IPS-15b (cell line): Measurements from ENCODE around the gene GSPT1.
"Not testable (repeated sequence)": the region's sequence is repeated elsewhere in the genome, so short reads cannot be mapped to it uniquely, and the experiment has no call there.

Experiments
- H3K27me3 ChIP-seq: one replicate; pipeline ENCODE4 v1.6.1; 2013; ENCODE audit warnings: low read length; ENCODE audit not compliant: control insufficient read depth, insufficient read depth
- H3K36me3 ChIP-seq: one replicate; pipeline ENCODE4 v1.6.1; 2013; ENCODE audit warnings: low read length; ENCODE audit not compliant: control insufficient read depth, insufficient read depth
- H3K4me1 ChIP-seq: one replicate; pipeline ENCODE4 v1.6.1; 2013; ENCODE audit warnings: mild to moderate bottlenecking, low read length; ENCODE audit not compliant: control insufficient read depth, insufficient read depth
- H3K4me3 ChIP-seq: one replicate; pipeline ENCODE4 v1.5.1; 2013; ENCODE audit warnings: low read depth, low read length
- H3K9ac ChIP-seq: one replicate; pipeline ENCODE4 v1.6.1; 2013; ENCODE audit warnings: low read depth, mild to moderate bottlenecking, low read length
- H3K9me3 ChIP-seq: one replicate; pipeline ENCODE4 v1.6.1; 2013; ENCODE audit warnings: mild to moderate bottlenecking, low read length; ENCODE audit not compliant: control insufficient read depth, insufficient read depth

The GSPT1 gene

GRCh38 chr16:11823645-11824044 is 92.1 kb downstream of the GSPT1 start:
- H3K9ac ChIP-seq, H3K36me3 ChIP-seq, H3K4me1 ChIP-seq, H3K4me3 ChIP-seq, H3K9me3 ChIP-seq, H3K27me3 ChIP-seq: not testable (repeated sequence)

DNA sequence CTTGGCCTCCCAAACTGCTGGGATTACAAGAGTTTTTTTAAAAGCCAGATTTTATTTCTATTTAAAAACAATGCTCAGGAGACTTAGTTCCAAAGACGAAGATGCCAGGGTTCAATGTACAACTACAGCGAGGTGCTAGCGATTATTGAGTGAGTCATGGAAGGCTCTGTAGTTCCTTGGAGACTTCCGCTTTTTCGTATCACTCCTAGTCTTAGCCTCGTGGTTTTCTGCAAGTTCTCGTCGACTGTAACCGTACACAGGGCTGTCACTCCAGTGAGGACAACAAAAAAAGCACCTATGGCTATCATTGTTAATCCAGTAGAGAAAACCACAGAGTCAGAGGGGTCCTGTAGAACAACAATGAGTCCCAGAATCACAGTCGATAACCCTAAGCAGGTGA is 96.0 kb downstream of the GSPT1 start:
- H3K9ac ChIP-seq: no peak overlapping the region
- no peaks in the 10 kb centered on the region for H3K4me1 ChIP-seq
- H3K9me3 ChIP-seq: no peaks in the 10 kb centered on the region
- H3K4me3 ChIP-seq: no peak overlapping the region
- H3K36me3 ChIP-seq: no peaks in the 10 kb centered on the region
- no peaks in the 10 kb centered on the region for H3K27me3 ChIP-seq

DNA sequence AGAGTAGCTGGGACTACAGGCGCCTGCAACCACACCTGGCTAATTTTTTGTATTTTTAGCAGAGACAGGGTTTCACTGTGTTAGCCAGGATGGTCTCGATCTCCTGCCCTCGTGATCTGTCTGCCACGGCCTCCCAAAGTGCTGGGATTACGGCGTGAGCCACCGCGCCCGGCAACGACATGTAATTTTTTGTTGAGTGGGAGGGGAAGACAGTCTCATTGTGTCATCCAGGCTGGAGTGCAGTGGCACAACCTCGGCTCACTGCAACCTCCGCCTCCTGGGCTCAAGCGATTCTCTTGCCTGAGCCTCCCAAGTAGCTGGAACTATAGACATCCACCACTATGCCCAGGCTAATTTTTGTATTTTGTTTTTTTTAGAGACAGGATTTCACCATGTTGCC is 96.8 kb downstream of the GSPT1 start:
- not testable (repeated sequence) for H3K9me3 ChIP-seq, H3K36me3 ChIP-seq, H3K4me1 ChIP-seq, H3K9ac ChIP-seq, H3K4me3 ChIP-seq, H3K27me3 ChIP-seq
